ENCODE results near the gene PDRG1. TPM values are rescaled to one million over a fixed set of nuclear protein-coding genes. Genes with fewer than 3 reads are reported as not detected.

PDRG1 gene
- total RNA-seq, 1 experiment from 2014 or later: 48.2 TPM

GRCh38 chr20:31934491-31934890 is 17.4 kb downstream of the PDRG1 start:
- BruUV-seq (replicated peaks): no TSS peak

GRCh38 chr20:31933698-31934097 is 18.1 kb downstream of the PDRG1 start:
- CTCF ChIA-PET: no interaction called here
- ATAC-seq: no peak
- DNase-seq (ENCODE audit: low read depth, low spot score): no peak

More at GRCh38 chr20:31934491-31934890, 17.4 kb downstream of the PDRG1 start:
- TF ChIP-seq REST (IDR thresholded peaks at IDR 0.05; ENCODE audit: insufficient read depth in 1 of 2, low read depth in 2 of 2, low read length in 1 of 2) (no peak), SIN3A (IDR thresholded peaks at IDR 0.05; ENCODE audit: borderline replicate concordance, insufficient read depth, low read depth, low read length) (no peak), POLR2AphosphoS5 (IDR thresholded peaks at IDR 0.05; ENCODE audit: low read depth, low read length) (no peak), CTCF (IDR thresholded peaks at IDR 0.05) (no peak), TCF7L2 (IDR thresholded peaks at IDR 0.05; ENCODE audit: low read depth, low read length) (no peak)
- Histone ChIP-seq H3K36me3 (ENCODE audit: control insufficient read depth, insufficient read depth, low read length) (no peaks in the 10 kb centered on the region), H3K27ac (ENCODE audit: low read length) (no peak overlapping the region), H3K4me1 (ENCODE audit: control insufficient read depth, insufficient read depth, low read length) (no peaks in the 10 kb centered on the region), H3K4me3 (ENCODE audit: low read depth in 2 of 2, low read length in 2 of 2) (no peak overlapping the region), H3K27me3 (ENCODE audit: control insufficient read depth, insufficient read depth, low read length) (peaks cover 5% of the 10 kb centered on the region; the same call in 1 of the 2 replicates), H3K9me3 (ENCODE audit: control insufficient read depth, insufficient read depth, low read depth, low read length) (no peaks in the 10 kb centered on the region)
- intact Hi-C loops (cut with micrococcal nuclease; ENCODE audit: unreplicated experiment) (no loop called here), in situ Hi-C loops (cut with HindIII; ENCODE audit: low pct_unique_long_range_greater_than_20kb, low sequenced_read_pairs) (no loop called here)
- ChIA-PET POLR2A (no interaction called here), CTCF (no interaction called here)
- ATAC-seq (no peak; the same call in 1 of the 2 replicates), DNase-seq (ENCODE audit: low read depth, low spot score) (no peak)

More at GRCh38 chr20:31933698-31934097, 18.1 kb downstream of the PDRG1 start:
- H3K4me1 ChIP-seq (ENCODE audit: control insufficient read depth, insufficient read depth, low read length): no peaks in the 10 kb centered on the region
- POLR2A ChIA-PET: no interaction called here
- no peak overlapping the region for H3K27ac ChIP-seq (ENCODE audit: low read length)
- no peaks in the 10 kb centered on the region for H3K36me3 ChIP-seq (ENCODE audit: control insufficient read depth, insufficient read depth, low read length)
- no peaks in the 10 kb centered on the region for H3K9me3 ChIP-seq (ENCODE audit: control insufficient read depth, insufficient read depth, low read depth, low read length)
- intact Hi-C loops (cut with micrococcal nuclease; ENCODE audit: unreplicated experiment) (no loop called here), in situ Hi-C loops (cut with HindIII; ENCODE audit: low pct_unique_long_range_greater_than_20kb, low sequenced_read_pairs) (no loop called here)
- no TSS peak for BruUV-seq (replicated peaks)
- TF ChIP-seq REST (IDR thresholded peaks at IDR 0.05; ENCODE audit: insufficient read depth in 1 of 2, low read depth in 2 of 2, low read length in 1 of 2): no peak
- no peak for TF ChIP-seq SIN3A (IDR thresholded peaks at IDR 0.05; ENCODE audit: borderline replicate concordance, insufficient read depth, low read depth, low read length)
- TF ChIP-seq CTCF (IDR thresholded peaks at IDR 0.05): no peak
- no peak for TF ChIP-seq TCF7L2 (IDR thresholded peaks at IDR 0.05; ENCODE audit: low read depth, low read length)
- TF ChIP-seq POLR2AphosphoS5 (IDR thresholded peaks at IDR 0.05; ENCODE audit: low read depth, low read length): no peak
- H3K27me3 ChIP-seq (ENCODE audit: control insufficient read depth, insufficient read depth, low read length): peaks cover 6% of the 10 kb centered on the region; the same call in 1 of the 2 replicates
- no peak overlapping the region for H3K4me3 ChIP-seq (ENCODE audit: low read depth in 2 of 2, low read length in 2 of 2)
